Pancreas (tissue), 10 donors: ENCODE results near the gene PRR7. TPM values are rescaled to one million over a fixed set of nuclear protein-coding genes. Genes with fewer than 3 reads are reported as not detected.

ENCODE experiments used
- ATAC-seq, 4 donors: fragments of 200-7000 bp; cut with Tn5 transposase; one replicate each; pipeline versions ENCODE4 v1.8.0 to v1.9.1; 2020; ENCODE audit warnings: mild to moderate bottlenecking in 4 of 4, moderate library complexity in 4 of 4
- DNase-seq, 6 donors: peaks; one replicate each; pipeline ENCODE4 v3.0.0-alpha.2; 2020
- FAIRE-seq: peaks from 2 replicates; lab custom pipeline; 2012; peaks lifted over from hg19 to GRCh38; lab: Jason Lieb, UNC
- H3K27ac ChIP-seq, 4 donors: fragments of 200-600 bp; sonication (generic); 1 replicate in 3 of 4; 2 replicates in 1 of 4; pipeline versions ENCODE4 v1.5.0 to v1.8.0; 2020
- H3K27me3 ChIP-seq, 4 donors: fragments of 200-600 bp; one replicate each; pipeline ENCODE4 v1.8.0; 2021
- H3K36me3 ChIP-seq, 3 donors: fragments of 200-600 bp; sonication (generic) in 1 of 3; one replicate each; pipeline versions ENCODE4 v1.5.0 to v1.8.0; 2020 to 2021
- H3K4me1 ChIP-seq, 3 donors: fragments of 200-600 bp; one replicate each; pipeline ENCODE4 v1.8.0; 2021
- H3K4me3 ChIP-seq, 4 donors: fragments of 200-600 bp; sonication (generic) in 2 of 4; one replicate each; pipeline versions ENCODE4 v1.5.0 to v1.8.0; 2020 to 2021
- H3K9me3 ChIP-seq, 4 donors: fragments of 200-600 bp; one replicate each; pipeline ENCODE4 v1.8.0; 2021
- CTCF ChIP-seq, 4 donors: fragments of 200-600 bp; sonication (generic) in 3 of 4; IDR thresholded peaks; one replicate each; pipeline versions ENCODE4 v1.5.0 to v1.8.0; 2021; ENCODE audit warnings: antibody characterized with exemption in 4 of 4
- WGBS, 2 donors: extraction: QIAGEN DNeasy Blood & Tissue Kit; methylation state at CpG; one replicate each; pipeline ENCODE4 v1.1.7; 2013; 5-methylcytosine and 5-hydroxymethylcytosine counted together
- intact Hi-C, 3 donors: fragments of 100-400 bp; cut with DNase I; formaldehyde crosslinking; loops; one replicate each; pipeline versions ENCODE4 v1.11.1 to v1.14.2; 2022
- polyA plus RNA-seq, 2 donors: library from polyadenylated mRNA; stranded (reverse); fragments of 200-250 nt; gene quantifications; one replicate each; pipeline ENCODE4 v1.2.3, GENCODE V29; 2013
- total RNA-seq, 6 donors: library from RNA; stranded (reverse); fragmentation: NEBNext Ultra II Directional in 4 of 6; extraction: Animal tissue kit (Norgen Biotek cat#: 25700) in 4 of 6; gene quantifications; one replicate each; pipeline versions ENCODE4 v1.2.1 to v1.2.4, GENCODE V29; 2021 to 2023
- donor health status: healthy with polysubstance abuse.
- donor health status: DM: no; HTN: no; CAD: no; lungs with moderate emphysema.
- donor health status: DM: no; HTN: no; CAD: no.
- donor health status: control.
- donor health status: control.
- donor health status: Bipolar disorder and iron deficiency.
- donor health status: DM: yes; HTN: yes; CAD: no.
- donor health status: DM: no; HTN: no; CAD: no.
- donor health status: DM: no; HTN: no; CAD: no.
- donor health status: DM: yes; HTN: yes; CAD: no.

Gene PRR7
- total and polyA plus RNA-seq, 8 donors, result 1.7 to 3.5 (median 2.7) TPM

GRCh38 chr5:177491983-177492746 is 45.6 kb downstream of the PRR7 start:
- H3K4me3 ChIP-seq, result no peak overlapping the region
- ATAC-seq, result no peak
- H3K36me3 ChIP-seq, result no peaks in the 10 kb centered on the region
- no peaks in the 10 kb centered on the region for H3K4me1 ChIP-seq
- DNase-seq, result peak in 1 of 6 donors; percentile 77
- no peak overlapping the region for H3K27ac ChIP-seq
- no peaks in the 10 kb centered on the region for H3K27me3 ChIP-seq
- no peak for FAIRE-seq
- WGBS, 2 donors, result 95 to 96% methylated on average over 47 to 54 of the region's 54 CpGs
- TF ChIP-seq CTCF (IDR thresholded peaks at IDR 0.05), result no peak
- intact Hi-C loops, result no loop called here
- H3K9me3 ChIP-seq, result no peaks in the 10 kb centered on the region

GRCh38 chr5:177492841-177493240 is 46.2 kb downstream of the PRR7 start:
- intact Hi-C loops, result no loop called here
- H3K27ac ChIP-seq, result no peak overlapping the region
- WGBS, 2 donors, result 82 to 83% methylated on average over 7 of the region's 7 CpGs

GRCh38 chr5:177493795-177494345 is 47.3 kb downstream of the PRR7 start:
- 93 to 94% methylated on average over 5 of the region's 5 CpGs for WGBS, 2 donors
- no peak for TF ChIP-seq CTCF (IDR thresholded peaks at IDR 0.05)
- H3K4me1 ChIP-seq, result peaks cover 0 to 5% (median 0%) of the 10 kb centered on the region in 3 donors
- H3K9me3 ChIP-seq, result no peaks in the 10 kb centered on the region
- no peak for FAIRE-seq
- no peaks in the 10 kb centered on the region for H3K27me3 ChIP-seq
- H3K4me3 ChIP-seq, result no peak overlapping the region
- no peaks in the 10 kb centered on the region for H3K36me3 ChIP-seq
- intact Hi-C loops, result no loop called here
- peak in 1 of 6 donors; percentile 34 for DNase-seq
- no peak for ATAC-seq
- H3K27ac ChIP-seq, result no peak overlapping the region

More at GRCh38 chr5:177492841-177493240, 46.2 kb downstream of the PRR7 start:
- no peak for FAIRE-seq
- DNase-seq, result peak in 1 of 6 donors; percentile 33
- no peaks in the 10 kb centered on the region for H3K9me3 ChIP-seq
- H3K4me1 ChIP-seq, result no peaks in the 10 kb centered on the region
- no peak overlapping the region for H3K4me3 ChIP-seq
- H3K36me3 ChIP-seq, result no peaks in the 10 kb centered on the region
- ATAC-seq, result no peak
- no peaks in the 10 kb centered on the region for H3K27me3 ChIP-seq
- no peak for TF ChIP-seq CTCF (IDR thresholded peaks at IDR 0.05)

- WGBS, 2 donors, result 68 to 83% methylated on average over 10 to 11 of the region's 11 CpGs
- DNase-seq (peak in 4 of 6 donors; percentile 42 to 65 (median 62)), FAIRE-seq (no peak), ATAC-seq (peak in 1 of 4 donors; percentile 5)
- Histone ChIP-seq H3K27ac (peak overlapping the region in 2 of 4 donors; percentile 15 to 41), H3K4me3 (peak overlapping the region in 1 of 4 donors; percentile 17), H3K9me3 (no peaks in the 10 kb centered on the region), H3K27me3 (no peaks in the 10 kb centered on the region), H3K36me3 (no peaks in the 10 kb centered on the region), H3K4me1 (peaks cover 0 to 5% (median 0%) of the 10 kb centered on the region in 3 donors)
- no peak for TF ChIP-seq CTCF (IDR thresholded peaks at IDR 0.05)
- intact Hi-C loops, result no loop called here
These were observed 48.0 kb downstream of the PRR7 start for GRCh38 chr5:177494346-177495195.
